Measurements from ENCODE around the gene HUS1. TPM values are rescaled to one million over a fixed set of nuclear protein-coding genes. Genes with fewer than 3 reads are reported as not detected.
"Not testable (repeated sequence)": the region's sequence is repeated elsewhere in the genome, so short reads cannot be mapped to it uniquely, and the experiment has no call there.

The HUS1 gene
- total RNA-seq, 4 donors from 2014 or later: 18.3 to 33.0 (median 23.0) TPM

DNA sequence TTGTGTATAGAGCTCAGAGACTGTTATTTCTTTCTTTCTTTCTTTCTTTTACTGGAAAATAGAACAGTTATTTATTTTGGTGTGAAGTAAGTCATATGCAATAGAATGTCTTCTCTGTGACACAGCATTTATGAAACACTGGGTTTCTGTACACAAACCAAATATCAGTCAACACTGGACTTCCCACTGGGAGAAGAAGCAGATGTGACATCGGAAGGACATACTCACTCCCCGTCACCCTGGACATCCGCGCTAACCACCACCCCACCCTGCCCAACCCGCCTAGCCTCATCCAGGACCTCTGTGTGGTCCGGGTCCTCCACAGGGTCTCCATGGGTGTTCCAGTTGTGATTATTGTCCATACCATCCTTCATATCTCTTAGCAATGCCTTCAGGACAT, 27.5 kb upstream of the HUS1 start:
- DNase-seq: no peak
- intact Hi-C loops (cut with DNase I; ENCODE audit: low total_unique reads) (no loop called here), in situ Hi-C loops (cut with MboI; ENCODE audit: low sequenced_read_pairs in 4 of 4) (no loop called here)
- Histone ChIP-seq H3K9me3 (no peaks in the 10 kb centered on the region), H3K27ac (no peak overlapping the region), H3K4me3 (no peak overlapping the region), H3K27me3 (no peaks in the 10 kb centered on the region), H3K4me1 (no peaks in the 10 kb centered on the region), H3K36me3 (no peaks in the 10 kb centered on the region)
- TF ChIP-seq, protein P1, sequence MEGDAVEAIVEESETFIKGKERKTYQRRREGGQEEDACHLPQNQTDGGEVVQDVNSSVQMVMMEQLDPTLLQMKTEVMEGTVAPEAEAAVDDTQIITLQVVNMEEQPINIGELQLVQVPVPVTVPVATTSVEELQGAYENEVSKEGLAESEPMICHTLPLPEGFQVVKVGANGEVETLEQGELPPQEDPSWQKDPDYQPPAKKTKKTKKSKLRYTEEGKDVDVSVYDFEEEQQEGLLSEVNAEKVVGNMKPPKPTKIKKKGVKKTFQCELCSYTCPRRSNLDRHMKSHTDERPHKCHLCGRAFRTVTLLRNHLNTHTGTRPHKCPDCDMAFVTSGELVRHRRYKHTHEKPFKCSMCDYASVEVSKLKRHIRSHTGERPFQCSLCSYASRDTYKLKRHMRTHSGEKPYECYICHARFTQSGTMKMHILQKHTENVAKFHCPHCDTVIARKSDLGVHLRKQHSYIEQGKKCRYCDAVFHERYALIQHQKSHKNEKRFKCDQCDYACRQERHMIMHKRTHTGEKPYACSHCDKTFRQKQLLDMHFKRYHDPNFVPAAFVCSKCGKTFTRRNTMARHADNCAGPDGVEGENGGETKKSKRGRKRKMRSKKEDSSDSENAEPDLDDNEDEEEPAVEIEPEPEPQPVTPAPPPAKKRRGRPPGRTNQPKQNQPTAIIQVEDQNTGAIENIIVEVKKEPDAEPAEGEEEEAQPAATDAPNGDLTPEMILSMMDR (IDR thresholded peaks at IDR 0.05 in 4 of 5, conservative IDR thresholded peaks at IDR 0.05 in 1 of 5): no peak
- TF ChIP-seq POLR2A (IDR thresholded peaks at IDR 0.05): no peak
- no peak for ATAC-seq

DNA sequence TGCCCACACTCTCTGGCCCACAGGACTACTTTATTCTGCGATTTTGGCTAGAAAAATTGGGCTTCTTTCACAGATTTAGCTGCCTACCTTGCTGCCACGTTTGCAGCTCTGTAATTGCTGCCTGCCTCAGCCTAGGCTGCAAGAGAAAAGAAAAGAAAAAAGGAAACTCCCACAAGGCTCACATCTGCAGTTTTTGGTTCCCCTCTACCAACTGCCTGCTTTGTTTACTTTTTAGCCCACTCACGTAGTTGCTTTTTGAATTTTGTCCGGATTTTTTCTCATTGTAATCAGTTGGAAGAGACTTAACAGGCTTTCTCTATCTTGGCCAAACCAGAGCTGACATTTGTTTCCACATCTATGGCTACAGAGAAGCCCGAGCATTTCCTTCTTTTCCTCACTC, 25.2 kb upstream of the HUS1 start:
- intact Hi-C loops (cut with DNase I; ENCODE audit: low total_unique reads): no loop called here
- no peak for ATAC-seq
- in situ Hi-C loops (cut with MboI; ENCODE audit: low sequenced_read_pairs in 4 of 4): no loop called here

DNA sequence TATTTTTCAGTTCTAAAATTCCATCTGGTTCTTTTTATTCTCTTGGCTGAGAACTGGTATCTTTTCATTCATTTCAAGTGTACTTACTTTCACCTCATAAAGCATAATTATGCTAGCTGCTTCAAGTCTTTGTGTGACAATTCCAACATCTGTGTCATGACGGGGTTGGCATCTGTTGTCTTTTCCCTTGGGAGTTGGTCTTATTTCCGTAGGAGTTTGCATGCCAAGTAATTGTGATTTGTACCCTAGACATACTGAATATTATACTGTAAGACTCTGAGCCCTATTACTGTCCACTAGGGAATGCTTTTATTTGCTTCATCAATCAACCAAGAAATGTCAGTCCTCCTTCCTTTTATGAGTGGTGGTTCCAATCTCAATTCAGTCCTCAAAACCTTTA, 24.6 kb upstream of the HUS1 start:
- DNase-seq: no peak
- no peaks in the 10 kb centered on the region for H3K9me3 ChIP-seq
- H3K27ac ChIP-seq: no peak overlapping the region
- TF ChIP-seq POLR2A (IDR thresholded peaks at IDR 0.05): no peak
- TF ChIP-seq, protein P1 (IDR thresholded peaks at IDR 0.05 in 4 of 5, conservative IDR thresholded peaks at IDR 0.05 in 1 of 5): no peak
- H3K4me3 ChIP-seq: no peak overlapping the region
- ATAC-seq: no peak
- in situ Hi-C loops (cut with MboI; ENCODE audit: low sequenced_read_pairs in 4 of 4) (no loop called here), intact Hi-C loops (cut with DNase I; ENCODE audit: low total_unique reads) (no loop called here)
- H3K27me3 ChIP-seq: no peaks in the 10 kb centered on the region
- no peaks in the 10 kb centered on the region for H3K36me3 ChIP-seq
- no peaks in the 10 kb centered on the region for H3K4me1 ChIP-seq

More for the DNA sequence above, 25.2 kb upstream of the HUS1 start:
- Histone ChIP-seq H3K27me3 (no peaks in the 10 kb centered on the region), H3K4me3 (no peak overlapping the region), H3K9me3 (no peaks in the 10 kb centered on the region), H3K4me1 (no peaks in the 10 kb centered on the region), H3K27ac (no peak overlapping the region), H3K36me3 (no peaks in the 10 kb centered on the region)
- TF ChIP-seq, protein P1 (IDR thresholded peaks at IDR 0.05 in 4 of 5, conservative IDR thresholded peaks at IDR 0.05 in 1 of 5): no peak
- TF ChIP-seq POLR2A (IDR thresholded peaks at IDR 0.05): no peak
- DNase-seq: no peak

DNA sequence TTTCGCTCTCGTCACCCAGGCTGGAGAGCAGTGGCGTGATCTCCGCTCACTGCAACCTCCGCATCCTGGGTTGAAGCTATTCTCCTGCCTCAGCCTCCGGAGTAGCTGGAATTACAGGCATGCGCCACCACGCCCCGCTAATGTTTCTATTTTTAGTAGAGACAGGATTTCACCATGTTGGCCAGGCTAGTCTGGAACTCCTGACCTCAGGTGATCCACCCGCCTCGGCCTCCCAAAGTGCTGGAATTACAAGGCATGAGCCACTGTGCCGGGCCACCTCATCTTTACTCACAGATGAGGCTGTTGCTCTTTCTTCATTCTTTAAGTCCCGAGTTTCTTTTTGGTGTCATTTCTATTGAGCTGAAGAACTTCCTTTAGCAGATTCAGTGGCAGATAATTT, 20.7 kb upstream of the HUS1 start:
- H3K9me3 ChIP-seq; H3K36me3 ChIP-seq; H3K27ac ChIP-seq; ATAC-seq; DNase-seq; H3K4me3 ChIP-seq; intact Hi-C loops (cut with DNase I; ENCODE audit: low total_unique reads); in situ Hi-C loops (cut with MboI; ENCODE audit: low sequenced_read_pairs in 4 of 4); H3K4me1 ChIP-seq; H3K27me3 ChIP-seq: not testable (repeated sequence)

DNA sequence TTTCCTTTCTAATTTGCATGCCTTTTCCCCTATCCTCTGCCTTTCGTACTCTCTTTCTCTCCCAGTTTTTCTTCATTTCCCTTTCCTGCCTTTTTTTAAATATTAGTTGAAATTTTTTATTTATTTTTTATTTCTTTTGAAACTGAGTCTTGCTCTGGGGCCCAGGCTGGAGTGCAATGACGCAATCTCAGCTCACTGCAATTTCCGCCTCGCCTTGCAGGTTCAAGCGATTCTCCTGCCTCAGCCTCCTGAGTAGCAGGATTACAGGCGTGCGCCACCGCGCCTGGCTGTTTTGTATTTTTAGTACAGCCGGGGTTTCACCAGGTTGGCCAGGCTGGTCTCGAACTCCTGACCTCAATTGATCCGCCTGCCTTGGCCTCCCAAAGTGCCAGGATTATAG, 20.0 kb upstream of the HUS1 start:
- ATAC-seq (no peak), DNase-seq (no peak)
- H3K36me3 ChIP-seq: no peaks in the 10 kb centered on the region
- in situ Hi-C loops (cut with MboI; ENCODE audit: low sequenced_read_pairs in 4 of 4) (no loop called here), intact Hi-C loops (cut with DNase I; ENCODE audit: low total_unique reads) (no loop called here)
- H3K4me1 ChIP-seq: no peaks in the 10 kb centered on the region
- no peaks in the 10 kb centered on the region for H3K27me3 ChIP-seq
- H3K27ac ChIP-seq: no peak overlapping the region
- no peaks in the 10 kb centered on the region for H3K9me3 ChIP-seq
- no peak for TF ChIP-seq POLR2A (IDR thresholded peaks at IDR 0.05)
- TF ChIP-seq, protein P1 (IDR thresholded peaks at IDR 0.05 in 4 of 5, conservative IDR thresholded peaks at IDR 0.05 in 1 of 5): no peak
- no peak overlapping the region for H3K4me3 ChIP-seq
